Islet precursor cell (in vitro differentiated cells): ENCODE data around the gene RMRP.
"Not testable (repeated sequence)": the region's sequence is repeated elsewhere in the genome, so short reads cannot be mapped to it uniquely, and the experiment has no call there.

Source experiments
- DNase-seq: peaks from one replicate; pipeline ENCODE4 v3.0.0-alpha.2; 2018

The RMRP gene

GRCh38 chr9:35664531-35665470, 7.0 kb upstream of the RMRP start, which contains the start of gene ARHGEF39:
TSS of gene ARHGEF39 (minus strand) at chr9:35665195. CDS start at chr9:35665169, 26 bp downstream.
- peak; percentile 94 for DNase-seq

- no peak for DNase-seq
These were observed 4.6 kb upstream of the RMRP start for GRCh38 chr9:35662437-35662836.

- no peak for DNase-seq
These were observed 4.0 kb upstream of the RMRP start for GRCh38 chr9:35661756-35662350.

GRCh38 chr9:35660966-35661415, 3.2 kb upstream of the RMRP start:
- DNase-seq = no peak

GRCh38 chr9:35659340-35659739, 1.5 kb upstream of the RMRP start:
- DNase-seq = no peak

- DNase-seq = no peak
These were observed 1.1 kb upstream of the RMRP start for GRCh38 chr9:35658968-35659220.

GRCh38 chr9:35658137-35658967, 533 bp upstream of the RMRP start, which contains the start of gene CCDC107:
TSS of gene CCDC107 (plus strand) at chr9:35658292. CDS start at chr9:35658380, 88 bp downstream.
- DNase-seq = peak; percentile 94

- DNase-seq = no peak
These were observed 831 bp downstream of the RMRP start for GRCh38 chr9:35656831-35657545.

DNA sequence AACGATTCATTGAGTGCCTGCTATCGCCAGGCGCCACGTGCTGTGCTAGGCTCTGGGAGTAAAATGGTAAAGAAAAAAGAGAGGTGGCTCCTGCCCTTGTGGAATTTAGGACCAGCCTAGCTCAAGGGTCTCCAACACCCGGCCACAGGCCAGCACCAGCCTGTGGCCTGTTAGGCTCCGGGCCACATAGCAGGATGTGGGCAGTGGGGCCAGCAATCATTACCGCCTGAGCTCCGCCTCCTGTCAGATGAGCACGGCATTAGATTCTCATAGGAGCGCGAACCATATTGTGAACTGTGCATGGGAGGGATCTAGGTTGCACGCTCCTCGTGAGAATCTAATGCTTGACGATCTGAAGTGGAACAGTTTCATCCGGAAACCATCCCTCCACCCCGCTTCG, 1.5 kb downstream of the RMRP start:
- DNase-seq = no peak

DNA sequence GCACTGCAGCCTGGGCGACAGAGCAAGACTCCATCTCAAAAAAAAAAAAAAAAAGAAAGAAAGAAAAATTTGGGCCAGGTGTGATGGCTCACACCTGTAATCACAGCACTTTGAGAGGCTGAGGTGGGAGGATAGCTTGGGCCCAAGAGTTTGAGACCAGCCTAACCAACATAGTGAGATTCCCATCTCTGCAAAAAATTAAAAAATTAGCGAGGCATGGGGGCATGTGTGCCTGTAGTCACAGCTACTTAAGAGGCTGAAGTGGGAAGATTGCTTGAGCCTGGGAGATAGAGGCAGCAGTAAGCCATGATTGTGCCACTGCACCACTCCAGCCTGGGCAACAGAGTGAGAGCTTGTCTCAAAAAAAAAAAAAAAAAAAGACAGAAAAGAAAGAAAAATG, 4.2 kb downstream of the RMRP start:
- DNase-seq = peak; percentile 7

DNA sequence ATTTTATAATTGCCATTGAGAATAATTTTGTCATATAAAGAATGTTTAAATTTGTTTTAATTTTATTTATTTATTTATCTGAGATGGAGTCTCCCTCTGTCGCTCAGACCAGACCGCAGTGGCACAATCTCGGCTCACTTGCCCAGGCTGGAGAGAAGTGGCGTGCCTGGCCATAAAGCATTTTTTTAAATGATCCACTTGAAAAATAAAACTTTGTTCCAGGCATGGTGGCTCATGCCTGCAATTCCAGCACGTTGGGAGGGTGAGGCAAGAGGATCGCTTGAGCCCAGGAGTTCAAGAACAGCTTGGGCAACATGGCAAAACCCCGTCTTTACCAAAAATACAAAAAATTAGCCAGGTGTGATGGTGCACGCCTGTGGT, 5.0 kb downstream of the RMRP start:
- DNase-seq = peak; percentile 14

DNA sequence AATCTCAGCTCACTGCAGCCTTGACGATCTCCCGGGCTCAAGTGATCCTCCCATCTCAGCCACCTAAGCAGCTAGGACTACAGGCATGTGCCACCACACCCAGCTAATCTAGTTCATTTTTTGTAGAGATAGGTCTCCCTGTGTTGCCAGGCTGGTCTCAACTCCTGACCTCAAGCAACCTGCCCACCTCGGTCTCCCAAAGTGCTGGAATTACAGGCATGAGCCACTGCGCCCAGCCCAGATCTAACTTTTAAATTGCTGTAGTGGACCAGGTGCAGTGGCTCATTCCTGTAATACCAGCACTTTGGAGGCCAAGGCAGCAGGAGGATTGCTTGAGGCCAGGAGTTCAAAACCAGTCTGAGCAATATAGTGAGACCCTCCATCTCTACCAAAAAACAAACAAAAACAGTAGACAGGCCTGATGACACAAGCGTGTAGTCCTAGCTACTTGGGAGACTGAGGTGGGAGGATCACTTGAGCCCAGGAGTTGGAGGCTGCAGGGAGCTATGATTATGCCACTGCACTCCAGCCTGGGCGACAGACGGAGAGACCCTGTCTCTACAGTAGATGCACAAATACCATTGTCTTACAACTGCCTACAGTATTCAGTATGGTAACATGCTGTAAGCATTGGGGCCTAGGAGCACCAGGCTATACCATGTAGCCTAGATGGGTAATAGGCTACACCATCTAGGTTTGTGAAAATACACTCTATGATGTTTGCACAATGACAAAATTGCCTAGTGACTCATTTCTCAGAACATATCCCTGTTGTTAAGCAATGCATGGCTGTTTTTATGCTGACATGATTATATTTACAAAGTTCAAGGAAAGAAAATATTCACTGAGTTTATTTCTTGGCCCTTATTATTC, 5.6 kb downstream of the RMRP start:
- DNase-seq = peak; percentile 77

- no peak for DNase-seq
These were observed 7.3 kb downstream of the RMRP start, which contains the start of gene SIT1 for GRCh38 chr9:35650341-35651158. TSS of gene SIT1 (minus strand) at chr9:35650931. CDS start at chr9:35650853, 78 bp downstream.

GRCh38 chr9:35649431-35650340, 8.1 kb downstream of the RMRP start:
- DNase-seq = no peak

GRCh38 chr9:35646533-35647265, 11.1 kb downstream of the RMRP start:
- peak; percentile 95 for DNase-seq

DNA sequence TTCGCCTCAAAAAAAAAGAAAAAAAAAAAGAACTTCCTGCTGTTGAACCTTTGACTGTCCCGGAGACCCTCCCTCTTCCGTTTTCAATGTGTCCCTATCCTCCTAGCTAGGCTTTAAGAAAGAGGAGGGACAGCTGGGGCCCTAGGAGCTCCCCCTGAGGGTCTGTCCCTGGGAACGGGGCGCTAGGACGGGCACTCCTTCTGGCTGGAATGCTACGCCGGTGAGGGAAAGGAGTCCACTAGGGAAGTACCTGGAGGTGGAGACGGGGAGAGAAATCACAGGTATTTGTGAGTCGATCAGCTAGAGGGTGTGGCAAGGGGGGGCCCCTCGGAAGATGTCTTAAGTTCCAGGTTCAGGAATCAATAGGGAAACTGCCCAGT, 11.7 kb downstream of the RMRP start:
- peak; percentile 83 for DNase-seq

- not testable (repeated sequence) for DNase-seq
These were observed 12.1 kb downstream of the RMRP start for GRCh38 chr9:35645736-35646135.

GRCh38 chr9:35643046-35643445, 14.8 kb downstream of the RMRP start:
- DNase-seq = no peak

DNA sequence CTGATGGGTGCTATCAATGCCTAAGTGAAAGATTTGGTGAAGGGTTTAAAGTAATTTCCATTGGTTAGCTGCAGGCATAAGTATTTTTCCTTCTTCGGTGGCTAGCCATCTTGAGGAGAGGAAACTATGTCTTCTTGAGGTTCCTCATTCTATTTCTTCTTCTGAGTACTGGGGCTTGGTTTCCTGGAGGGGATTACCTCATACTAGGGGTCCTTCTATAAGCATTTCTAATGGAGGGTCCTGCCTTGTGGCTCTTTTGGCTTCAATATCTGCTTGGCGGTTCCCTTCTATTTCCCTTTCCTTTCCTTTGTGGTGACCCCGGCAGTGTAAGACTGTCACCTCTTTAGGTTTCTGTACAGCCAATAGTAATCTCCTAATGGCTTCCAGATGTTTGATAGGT, 16.3 kb downstream of the RMRP start:
- not testable (repeated sequence) for DNase-seq
